CD4-positive, alpha-beta memory T cell (primary cell): ENCODE measurements around the gene STRN3. TPM values are rescaled to one million over a fixed set of nuclear protein-coding genes. Genes with fewer than 3 reads are reported as not detected.
"Not testable (repeated sequence)": the region's sequence is repeated elsewhere in the genome, so short reads cannot be mapped to it uniquely, and the experiment has no call there.

Experiments used
- CTCF ChIA-PET: fragments of 350-600 bp; sonication (Branson Sonifier 250); formaldehyde crosslinking; loops from one replicate; lab custom pipeline; 2021; ENCODE audit warnings: inconsistent platforms; ENCODE audit not compliant: partially characterized antibody; lab: Charles Lee
- POLR2A ChIA-PET: fragments of 350-600 bp; sonication (Branson Sonifier 250); formaldehyde crosslinking; loops from one replicate; lab custom pipeline; 2021; ENCODE audit not compliant: partially characterized antibody; lab: Charles Lee
- DNase-seq, 5 donors: peaks; one replicate each; pipeline versions ENCODE4 v3.0.0 to v3.0.0-alpha.2; 2020 to 2022; ENCODE audit warnings: mixed read lengths in 1 of 5
- H3K27ac ChIP-seq: one replicate; pipeline ENCODE4 v1.7.0; 2013; ENCODE audit warnings: low read depth, low read length
- H3K27me3 ChIP-seq: 2 replicates; pipeline ENCODE4 v1.7.0; 2013; ENCODE audit warnings: mild to moderate bottlenecking, low read length, moderate library complexity; ENCODE audit not compliant: insufficient read depth
- H3K36me3 ChIP-seq: 2 replicates; pipeline ENCODE4 v1.7.0; 2013; ENCODE audit warnings: mild to moderate bottlenecking, low read length, moderate library complexity; ENCODE audit not compliant: insufficient read depth
- H3K4me1 ChIP-seq: 2 replicates; pipeline ENCODE4 v1.7.0; 2013; ENCODE audit warnings: mild to moderate bottlenecking, low read length, moderate library complexity; ENCODE audit not compliant: insufficient read depth
- H3K4me3 ChIP-seq, 2 donors: one replicate each; pipeline ENCODE4 v1.7.0; 2013; ENCODE audit warnings: low read length in 2 of 2, mild to moderate bottlenecking in 1 of 2
- H3K9me3 ChIP-seq, 2 donors: one replicate each; pipeline ENCODE4 v1.7.0; 2013; ENCODE audit warnings: low read length in 2 of 2, control low read depth in 1 of 2; ENCODE audit not compliant: control insufficient read depth in 1 of 2
- H3K27ac Mint-ChIP-seq, 7 donors: one replicate each; pipeline ENCODE4 v1.8.0; 2020 to 2021; ENCODE audit warnings: mixed read lengths in 7 of 7, mild to moderate bottlenecking in 6 of 7, inconsistent platforms in 3 of 7, moderate library complexity in 3 of 7
- H3K27me3 Mint-ChIP-seq, 2 donors: one replicate each; pipeline ENCODE4 v1.8.0; 2020 to 2021; ENCODE audit warnings: mixed read lengths in 2 of 2
- H3K36me3 Mint-ChIP-seq, 2 donors: one replicate each; pipeline ENCODE4 v1.8.0; 2020 to 2021; ENCODE audit warnings: mixed read lengths in 2 of 2, inconsistent platforms in 1 of 2, mild to moderate bottlenecking in 1 of 2
- H3K4me1 Mint-ChIP-seq, 4 donors: one replicate each; pipeline ENCODE4 v1.8.0; 2020 to 2021; ENCODE audit warnings: mixed read lengths in 4 of 4, mild to moderate bottlenecking in 1 of 4
- H3K4me3 Mint-ChIP-seq, 8 donors: one replicate each; pipeline ENCODE4 v1.8.0; 2020 to 2021; ENCODE audit warnings: mixed read lengths in 8 of 8, mild to moderate bottlenecking in 7 of 8, moderate library complexity in 6 of 8, inconsistent platforms in 3 of 8
- H3K9me3 Mint-ChIP-seq, 8 donors: one replicate each; pipeline ENCODE4 v1.8.0; 2020 to 2021; ENCODE audit warnings: mixed read lengths in 8 of 8, mild to moderate bottlenecking in 5 of 8, inconsistent platforms in 3 of 8, moderate library complexity in 1 of 8
- intact Hi-C: fragments of 100-400 bp; cut with micrococcal nuclease; formaldehyde crosslinking; loops from one replicate; pipeline ENCODE4 v1.15.1; 2023
- polyA plus RNA-seq, 2 donors: library from polyadenylated mRNA; unstranded; fragments of 300-500 nt; fragmentation: Illumina TruSeq; gene quantifications; one replicate each; pipeline ENCODE4 v1.2.3, GENCODE V29; 2021
- total RNA-seq, 2 experiments: library from RNA; stranded (reverse); gene quantifications; one replicate each; pipeline ENCODE4 v1.2.3, GENCODE V29; 2021

The STRN3 gene
- total and polyA plus RNA-seq, 4 experiments from 2014 or later: 2.3 to 26.2 (median 14.1) TPM

GRCh38 chr14:30983858-30984257, 42.3 kb downstream of the STRN3 start:
- no peaks in the 10 kb centered on the region for H3K27me3 ChIP-seq
- no peak overlapping the region for H3K4me3 ChIP-seq
- H3K36me3 Mint-ChIP-seq: peaks cover 0 to 2% of the 10 kb centered on the region in 2 donors
- H3K4me1 Mint-ChIP-seq: peaks cover 10 to 29% (median 15%) of the 10 kb centered on the region in 4 donors
- ChIA-PET POLR2A (no interaction called here), CTCF (interaction anchor here (0.6 to 6.7 kb wide), 8 partner anchors 98 to 400 kb away, joined by 3 to 61 read pairs (median 3); no protein-coding TSS in a partner anchor)
- H3K27ac Mint-ChIP-seq: no peak overlapping the region
- H3K4me1 ChIP-seq: no peaks in the 10 kb centered on the region
- DNase-seq: no peak
- intact Hi-C loops: loop anchor here (5.0 kb wide), 1 partner anchor 223 kb away; the partner anchor contains the start of gene HECTD1
- H3K4me3 Mint-ChIP-seq: no peak overlapping the region
- H3K27me3 Mint-ChIP-seq: no peaks in the 10 kb centered on the region
- no peaks in the 10 kb centered on the region for H3K36me3 ChIP-seq
- H3K9me3 Mint-ChIP-seq: no peaks in the 10 kb centered on the region
- no peaks in the 10 kb centered on the region for H3K9me3 ChIP-seq
- H3K27ac ChIP-seq: no peak overlapping the region

- POLR2A ChIA-PET: no interaction called here
- Histone ChIP-seq H3K4me1 (no peaks in the 10 kb centered on the region), H3K9me3 (no peaks in the 10 kb centered on the region), H3K27ac (no peak overlapping the region), H3K27me3 (no peaks in the 10 kb centered on the region), H3K36me3 (no peaks in the 10 kb centered on the region), H3K4me3 (no peak overlapping the region)
- Mint-ChIP-seq H3K4me1 (peaks cover 15 to 28% (median 19%) of the 10 kb centered on the region in 4 donors), H3K36me3 (peaks cover 0 to 2% of the 10 kb centered on the region in 2 donors), H3K9me3 (no peaks in the 10 kb centered on the region), H3K4me3 (no peak overlapping the region), H3K27me3 (no peaks in the 10 kb centered on the region), H3K27ac (peak overlapping the region in 1 of 7 donors; percentile 11)
- CTCF ChIA-PET: interaction anchor here (1.2 to 6.7 kb wide), 6 partner anchors 13 to 467 kb away, joined by 3 to 61 read pairs (median 4); partner anchors contain the start of gene STRN3
- no peak for DNase-seq
- intact Hi-C loops: loop anchor here (5.0 kb wide), 1 partner anchor 225 kb away; the partner anchor contains the start of gene HECTD1
These were observed 43.6 kb downstream of the STRN3 start for GRCh38 chr14:30982533-30982932.

GRCh38 chr14:30980980-30981379, 45.2 kb downstream of the STRN3 start:
- no peaks in the 10 kb centered on the region for H3K9me3 ChIP-seq
- H3K27me3 ChIP-seq: no peaks in the 10 kb centered on the region
- no peak for DNase-seq
- no peaks in the 10 kb centered on the region for H3K36me3 ChIP-seq
- Mint-ChIP-seq H3K9me3 (no peaks in the 10 kb centered on the region), H3K4me3 (no peak overlapping the region), H3K27me3 (no peaks in the 10 kb centered on the region), H3K36me3 (peaks cover 2 to 4% of the 10 kb centered on the region in 2 donors), H3K4me1 (peaks cover 12 to 30% (median 22%) of the 10 kb centered on the region in 4 donors), H3K27ac (peak overlapping the region in 3 of 7 donors; percentile 41 to 42 (median 42))
- CTCF ChIA-PET: interaction anchor here (0.8 to 6.7 kb wide), 17 partner anchors 11 to 375 kb away, joined by 3 to 61 read pairs (median 5); no protein-coding TSS in a partner anchor
- H3K4me1 ChIP-seq: no peaks in the 10 kb centered on the region
- no peak overlapping the region for H3K4me3 ChIP-seq
- H3K27ac ChIP-seq: no peak overlapping the region
- intact Hi-C loops: loop anchor here (1.0 to 5.0 kb wide), 5 partner anchors 40 to 375 kb away; partner anchors contain the start of gene HECTD1
- POLR2A ChIA-PET: interaction anchor here (1.0 kb wide), 1 partner anchor 227 kb away, joined by 4 read pairs; the partner anchor contains the start of gene HECTD1

GRCh38 chr14:30980106-30980704, 46.0 kb downstream of the STRN3 start:
- H3K27me3 ChIP-seq, H3K9me3 Mint-ChIP-seq, H3K36me3 ChIP-seq, H3K4me1 ChIP-seq, H3K27me3 Mint-ChIP-seq, H3K4me3 ChIP-seq, H3K4me3 Mint-ChIP-seq, H3K9me3 ChIP-seq, H3K27ac ChIP-seq, H3K36me3 Mint-ChIP-seq: not testable (repeated sequence)
- Mint-ChIP-seq H3K4me1 (peaks cover 14 to 36% (median 25%) of the 10 kb centered on the region in 4 donors), H3K27ac (peak overlapping the region in 6 of 7 donors; percentile 5 to 72 (median 50))
- peak; percentile 50 to 70 (median 67) for DNase-seq
- intact Hi-C loops: loop anchor here (1.0 to 5.0 kb wide), 5 partner anchors 41 to 376 kb away; partner anchors contain the start of gene HECTD1
- CTCF ChIA-PET: interaction anchor here (0.7 to 6.7 kb wide), 25 partner anchors 8 to 469 kb away, joined by 3 to 61 read pairs (median 5); partner anchors contain the start of gene STRN3
- POLR2A ChIA-PET: interaction anchor here (1.0 kb wide), 1 partner anchor 227 kb away, joined by 4 read pairs; the partner anchor contains the start of gene HECTD1

- no peak for DNase-seq
- Mint-ChIP-seq H3K27me3 (no peaks in the 10 kb centered on the region), H3K4me3 (no peak overlapping the region), H3K36me3 (peaks cover 0 to 10% of the 10 kb centered on the region in 2 donors), H3K27ac (no peak overlapping the region), H3K4me1 (peaks cover 25 to 60% (median 42%) of the 10 kb centered on the region in 4 donors), H3K9me3 (peaks cover 0 to 3% (median 0%) of the 10 kb centered on the region in 8 donors)
- no peak overlapping the region for H3K4me3 ChIP-seq
- H3K27me3 ChIP-seq: no peaks in the 10 kb centered on the region
- POLR2A ChIA-PET: interaction anchor here (0.7 to 0.9 kb wide), 2 partner anchors 48 to 219 kb away, joined by 3 read pairs; partner anchors contain the start of gene STRN3
- H3K27ac ChIP-seq: no peak overlapping the region
- H3K9me3 ChIP-seq: no peaks in the 10 kb centered on the region
- H3K4me1 ChIP-seq: peaks cover 12% of the 10 kb centered on the region
- CTCF ChIA-PET: interaction anchor here (1.0 to 6.7 kb wide), 9 partner anchors 9 to 378 kb away, joined by 3 to 61 read pairs (median 4); no protein-coding TSS in a partner anchor
- H3K36me3 ChIP-seq: no peaks in the 10 kb centered on the region
- intact Hi-C loops: no loop called here
These were observed 48.4 kb downstream of the STRN3 start for GRCh38 chr14:30977752-30978151.

- Histone ChIP-seq H3K36me3 (no peaks in the 10 kb centered on the region), H3K9me3 (no peaks in the 10 kb centered on the region), H3K4me3 (no peak overlapping the region), H3K27ac (no peak overlapping the region), H3K27me3 (no peaks in the 10 kb centered on the region), H3K4me1 (peaks cover 21% of the 10 kb centered on the region)
- ChIA-PET CTCF (no interaction called here), POLR2A (no interaction called here)
- no peak for DNase-seq
- H3K27me3 Mint-ChIP-seq: no peaks in the 10 kb centered on the region
- peaks cover 0 to 10% of the 10 kb centered on the region in 2 donors for H3K36me3 Mint-ChIP-seq
- no peak overlapping the region for H3K27ac Mint-ChIP-seq
- intact Hi-C loops: no loop called here
- peaks cover 45 to 73% (median 60%) of the 10 kb centered on the region in 4 donors for H3K4me1 Mint-ChIP-seq
- peaks cover 0 to 3% (median 0%) of the 10 kb centered on the region in 8 donors for H3K9me3 Mint-ChIP-seq
- peak overlapping the region in 1 of 8 donors; percentile 62 for H3K4me3 Mint-ChIP-seq
These were observed 51.6 kb downstream of the STRN3 start for GRCh38 chr14:30974628-30975027.
